Loucy (cell line): ENCODE data around the gene ZBTB2.

ENCODE experiments used
- EZH2phosphoT487 ChIP-seq: fragments of 200-600 bp; IDR thresholded peaks from 2 replicates; pipeline ENCODE4 v1.6.1; 2018; ENCODE audit warnings: antibody characterized with exemption, mild to moderate bottlenecking, moderate library complexity, borderline replicate concordance
- TF ChIP-seq, protein P1 (sequence below): fragments of 200-600 bp; sonication (generic); conservative IDR thresholded peaks from 2 replicates; pipeline ENCODE4 v1.5.1; 2014; ENCODE audit warnings: mild to moderate bottlenecking, antibody characterized with exemption, low read length

DNA sequence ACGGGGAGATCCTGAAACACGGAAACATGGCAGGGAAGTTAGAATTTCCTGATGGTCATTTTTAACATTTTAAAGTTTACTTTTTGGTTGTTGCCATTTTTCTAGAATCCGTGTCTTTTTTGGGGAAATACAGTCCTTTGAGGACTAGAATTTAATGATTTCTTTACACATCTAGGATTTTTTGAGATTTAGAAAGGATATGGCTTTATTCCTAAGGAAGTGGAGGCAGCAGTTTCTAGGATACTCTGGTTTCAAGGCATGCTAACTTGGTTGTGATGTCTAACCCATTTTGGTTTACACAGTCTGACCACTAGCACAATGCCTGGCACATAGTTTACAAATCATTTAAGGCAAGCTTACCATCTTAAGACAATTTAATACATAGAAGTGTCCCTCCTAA is 1.1 kb upstream of the ZBTB2 start:
- TF ChIP-seq, protein P1, sequence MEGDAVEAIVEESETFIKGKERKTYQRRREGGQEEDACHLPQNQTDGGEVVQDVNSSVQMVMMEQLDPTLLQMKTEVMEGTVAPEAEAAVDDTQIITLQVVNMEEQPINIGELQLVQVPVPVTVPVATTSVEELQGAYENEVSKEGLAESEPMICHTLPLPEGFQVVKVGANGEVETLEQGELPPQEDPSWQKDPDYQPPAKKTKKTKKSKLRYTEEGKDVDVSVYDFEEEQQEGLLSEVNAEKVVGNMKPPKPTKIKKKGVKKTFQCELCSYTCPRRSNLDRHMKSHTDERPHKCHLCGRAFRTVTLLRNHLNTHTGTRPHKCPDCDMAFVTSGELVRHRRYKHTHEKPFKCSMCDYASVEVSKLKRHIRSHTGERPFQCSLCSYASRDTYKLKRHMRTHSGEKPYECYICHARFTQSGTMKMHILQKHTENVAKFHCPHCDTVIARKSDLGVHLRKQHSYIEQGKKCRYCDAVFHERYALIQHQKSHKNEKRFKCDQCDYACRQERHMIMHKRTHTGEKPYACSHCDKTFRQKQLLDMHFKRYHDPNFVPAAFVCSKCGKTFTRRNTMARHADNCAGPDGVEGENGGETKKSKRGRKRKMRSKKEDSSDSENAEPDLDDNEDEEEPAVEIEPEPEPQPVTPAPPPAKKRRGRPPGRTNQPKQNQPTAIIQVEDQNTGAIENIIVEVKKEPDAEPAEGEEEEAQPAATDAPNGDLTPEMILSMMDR: no peak
- TF ChIP-seq EZH2phosphoT487: no peak
